Measurements from ENCODE around the gene OR7G3.

DNA sequence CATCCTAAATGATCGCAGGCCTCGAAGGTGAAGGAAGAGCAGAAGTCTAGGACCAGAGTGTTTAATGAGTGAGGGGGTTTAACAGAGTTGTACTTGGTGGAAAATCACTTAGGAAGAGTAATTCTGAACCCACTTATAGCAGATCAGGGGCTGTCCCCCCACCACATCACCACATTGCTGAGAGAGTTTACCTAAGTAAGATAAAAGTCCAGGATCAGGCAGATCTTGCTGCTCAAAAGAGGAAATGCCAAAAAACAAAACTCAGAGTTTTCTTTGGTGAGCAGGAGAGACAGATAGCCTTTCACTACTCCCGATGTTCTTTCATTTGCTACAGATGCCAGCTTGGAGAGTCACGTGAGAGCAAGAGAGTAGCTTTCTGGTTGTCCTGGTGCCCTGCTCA is 28.8 kb upstream of the OR7G3 start:
- TF ChIP-seq, protein P1, sequence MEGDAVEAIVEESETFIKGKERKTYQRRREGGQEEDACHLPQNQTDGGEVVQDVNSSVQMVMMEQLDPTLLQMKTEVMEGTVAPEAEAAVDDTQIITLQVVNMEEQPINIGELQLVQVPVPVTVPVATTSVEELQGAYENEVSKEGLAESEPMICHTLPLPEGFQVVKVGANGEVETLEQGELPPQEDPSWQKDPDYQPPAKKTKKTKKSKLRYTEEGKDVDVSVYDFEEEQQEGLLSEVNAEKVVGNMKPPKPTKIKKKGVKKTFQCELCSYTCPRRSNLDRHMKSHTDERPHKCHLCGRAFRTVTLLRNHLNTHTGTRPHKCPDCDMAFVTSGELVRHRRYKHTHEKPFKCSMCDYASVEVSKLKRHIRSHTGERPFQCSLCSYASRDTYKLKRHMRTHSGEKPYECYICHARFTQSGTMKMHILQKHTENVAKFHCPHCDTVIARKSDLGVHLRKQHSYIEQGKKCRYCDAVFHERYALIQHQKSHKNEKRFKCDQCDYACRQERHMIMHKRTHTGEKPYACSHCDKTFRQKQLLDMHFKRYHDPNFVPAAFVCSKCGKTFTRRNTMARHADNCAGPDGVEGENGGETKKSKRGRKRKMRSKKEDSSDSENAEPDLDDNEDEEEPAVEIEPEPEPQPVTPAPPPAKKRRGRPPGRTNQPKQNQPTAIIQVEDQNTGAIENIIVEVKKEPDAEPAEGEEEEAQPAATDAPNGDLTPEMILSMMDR (IDR thresholded peaks at IDR 0.05; ENCODE audit: borderline replicate concordance, extremely low read depth, low read length, poor library complexity, severe bottlenecking): no peak
- no peak for TF ChIP-seq EZH2 (IDR thresholded peaks at IDR 0.05; ENCODE audit: borderline replicate concordance, low read depth, low read length, severe bottlenecking)
